HCT116 (cell line): ENCODE results near the gene RMI1. TPM values are rescaled to one million over a fixed set of nuclear protein-coding genes. Genes with fewer than 3 reads are reported as not detected.

Source experiments
- ATAC-seq: fragments of 200-7000 bp; cut with Tn5 transposase; 2 replicates; pipeline ENCODE4 v1.9.1; 2020; ENCODE audit warnings: mild to moderate bottlenecking, moderate library complexity
- BruUV-seq: library from RNA; stranded (reverse); fragments of 400-500 nt; replicated peaks from 2 replicates; lab custom pipeline; 2021; lab: Mats Ljungman, UMichigan
- CTCF ChIA-PET: fragments of 300-600 bp; sonication (Branson Sonifier 250); formaldehyde crosslinking; loops from one replicate; lab custom pipeline; 2021; ENCODE audit warnings: antibody characterized with exemption; lab: Charles Lee
- POLR2A ChIA-PET: fragments of 300-600, 350-600 bp; sonication (Branson Sonifier 250); formaldehyde crosslinking; loops from one replicate; lab custom pipeline; 2021; ENCODE audit warnings: antibody characterized with exemption; lab: Charles Lee
- RAD21 ChIA-PET, 2 experiments: fragments of 300-600 bp; sonication (Branson Sonifier 250); formaldehyde crosslinking; loops; one replicate each; lab custom pipeline; 2023; ENCODE audit warnings: low total read pairs in 2 of 2; ENCODE audit not compliant: uncharacterized antibody in 2 of 2, unreplicated experiment in 2 of 2, low non-redundant PET in 1 of 2; lab: Charles Lee
- DNase-seq: peaks from one replicate; pipeline ENCODE4 v3.0.0-alpha.2; 2010; ENCODE audit warnings: low read depth, low spot score
- H2AFZ ChIP-seq: fragments of 200-600 bp; shearing (Covaris generic), sonication (generic); 2 replicates; pipeline ENCODE4 v1.6.1; 2017; ENCODE audit warnings: low read depth, mixed run types, mixed read lengths, antibody characterized with exemption, low read length; ENCODE audit not compliant: poor library complexity, severe bottlenecking
- H3K27ac ChIP-seq: 2 replicates; pipeline ENCODE4 v1.5.1; 2012; ENCODE audit warnings: low read depth, low read length
- H3K27me3 ChIP-seq: fragments of 200-600 bp; sonication (generic); 2 replicates; pipeline ENCODE4 v1.6.1; 2016; ENCODE audit warnings: mixed run types, low read length, mixed read lengths; ENCODE audit not compliant: insufficient read depth
- H3K36me3 ChIP-seq, 2 experiments: fragments of 200-500 bp in 1 of 2; fragments of 200-600 bp in 1 of 2; sonication (Bioruptor generic) in 1 of 2; sonication (generic) in 1 of 2; 2 replicates each; pipeline versions ENCODE4 v1.5.1 to v1.6.1; 2014 to 2016; ENCODE audit warnings: low read length in 2 of 2, inconsistent platforms in 1 of 2, mixed read lengths in 1 of 2, mixed run types in 1 of 2; ENCODE audit not compliant: insufficient read depth in 2 of 2, control insufficient read depth in 1 of 2
- H3K4me1 ChIP-seq, 2 experiments: fragments of 200-600 bp in 1 of 2; sonication (generic) in 1 of 2; 2 replicates each; pipeline versions ENCODE4 v1.5.1 to v1.6.1; 2012 to 2017; ENCODE audit warnings: low read length in 2 of 2, inconsistent platforms in 1 of 2, mild to moderate bottlenecking in 1 of 2, mixed read lengths in 1 of 2, mixed run types in 1 of 2, moderate library complexity in 1 of 2; ENCODE audit not compliant: insufficient read depth in 2 of 2, control insufficient read depth in 1 of 2
- H3K4me2 ChIP-seq: fragments of 200-600 bp; sonication (generic); 2 replicates; pipeline ENCODE4 v1.6.1; 2017; ENCODE audit warnings: mixed run types, low read length, mixed read lengths
- H3K4me3 ChIP-seq, 2 experiments: fragments of 200-600 bp in 1 of 2; sonication (generic) in 1 of 2; replicated peaks in 1 of 2; 2 replicates each; pipeline ENCODE4 v1.5.1; 2011 to 2016; ENCODE audit warnings: low read length in 2 of 2, control low read depth in 1 of 2, low read depth in 1 of 2, mild to moderate bottlenecking in 1 of 2, mixed read lengths in 1 of 2, mixed run types in 1 of 2
- H3K79me2 ChIP-seq: fragments of 200-600 bp; sonication (generic); 2 replicates; pipeline ENCODE4 v1.6.1; 2017; ENCODE audit warnings: mild to moderate bottlenecking, mixed run types, low read length, moderate library complexity, mixed read lengths; ENCODE audit not compliant: insufficient read depth
- H3K9ac ChIP-seq: fragments of 200-600 bp; sonication (generic); 2 replicates; pipeline ENCODE4 v1.6.1; 2016; ENCODE audit warnings: low read length, mixed read lengths
- H3K9me2 ChIP-seq: fragments of 200-600 bp; sonication (generic), shearing (Covaris generic); 2 replicates; pipeline ENCODE4 v1.6.1; 2017; ENCODE audit warnings: mixed run types, mild to moderate bottlenecking, moderate library complexity; ENCODE audit not compliant: insufficient read depth
- H3K9me3 ChIP-seq, 2 experiments: fragments of 200-500 bp in 1 of 2; fragments of 200-600 bp in 1 of 2; sonication (Bioruptor generic) in 1 of 2; sonication (generic) in 1 of 2; 2 replicates each; pipeline ENCODE4 v1.6.1; 2014 to 2017; ENCODE audit warnings: low read length in 2 of 2, mixed read lengths in 2 of 2, inconsistent platforms in 1 of 2, low read depth in 1 of 2, mild to moderate bottlenecking in 1 of 2, mixed run types in 1 of 2, moderate library complexity in 1 of 2; ENCODE audit not compliant: control insufficient read depth in 1 of 2, insufficient read depth in 1 of 2
- H4K20me1 ChIP-seq: fragments of 200-600 bp; sonication (generic), shearing (Covaris generic); 2 replicates; pipeline ENCODE4 v1.6.1; 2017; ENCODE audit warnings: mixed run types, mild to moderate bottlenecking, moderate library complexity; ENCODE audit not compliant: insufficient read depth
- CBX3 ChIP-seq: IDR thresholded peaks from 2 replicates; pipeline ENCODE4 v1.6.1; 2012; ENCODE audit warnings: low read depth
- JUND ChIP-seq: IDR thresholded peaks from 2 replicates; pipeline ENCODE4 v1.6.1; 2012
- MAX ChIP-seq: IDR thresholded peaks from 2 replicates; pipeline ENCODE4 v1.6.1; 2012
- POLR2AphosphoS5 ChIP-seq: IDR thresholded peaks from 2 replicates; pipeline ENCODE4 v1.6.1; 2011; ENCODE audit warnings: mild to moderate bottlenecking, low read depth, low read length, moderate library complexity
- SIN3A ChIP-seq: IDR thresholded peaks from 2 replicates; pipeline ENCODE4 v1.6.1; 2012; ENCODE audit warnings: low read depth
- ZFX ChIP-seq: fragments of 450-650 bp; IDR thresholded peaks from 2 replicates; pipeline ENCODE4 v1.6.1; 2017
- ZNF274 ChIP-seq: fragments of 200-500 bp; sonication (Bioruptor generic); IDR thresholded peaks from 2 replicates; pipeline ENCODE4 v1.6.1; 2014; ENCODE audit warnings: mild to moderate bottlenecking, low read depth, low read length, inconsistent platforms
- intact Hi-C: fragments of 100-400 bp; cut with micrococcal nuclease; formaldehyde crosslinking; loops from 2 replicates; pipeline ENCODE4 v1.10.0; 2022
- total RNA-seq: library from RNA; stranded (reverse); gene quantifications from one replicate; pipeline ENCODE4 v1.2.1, GENCODE V29; 2021; ENCODE audit not compliant: unreplicated experiment

The RMI1 gene
- total RNA-seq, 1 experiment from 2014 or later = 26.8 TPM

- peak; percentile 7; the same call in 1 of the 2 replicates for ATAC-seq
Observed at GRCh38 chr9:83981126-83981871, 694 bp downstream of the RMI1 start.

GRCh38 chr9:83986195-83986594, 5.6 kb downstream of the RMI1 start:
- H3K36me3 ChIP-seq = 0 out of 4 replicates have a peak, but pooled peaks cover 0 to 8% of the 10 kb centered on the region in 2 experiments
- H3K27me3 ChIP-seq = no peaks in the 10 kb centered on the region
- peak overlapping the region in 1 of 2 experiments; percentile 37; a peak in 1 of 4 replicates for H3K4me3 ChIP-seq
- H3K9me2 ChIP-seq = no peaks in the 10 kb centered on the region
- H3K79me2 ChIP-seq = peaks cover 93% of the 10 kb centered on the region
- no peak for TF ChIP-seq CBX3
- no peak for TF ChIP-seq ZNF274
- no peak for TF ChIP-seq ZFX
- TF ChIP-seq JUND = no peak
- no peaks in the 10 kb centered on the region for H4K20me1 ChIP-seq
- ChIA-PET RAD21 (no interaction called here), CTCF (no interaction called here), POLR2A (no interaction called here)
- peaks cover 22 to 43% of the 10 kb centered on the region in 2 experiments for H3K4me1 ChIP-seq
- ATAC-seq (no peak), DNase-seq (no peak)
- H3K27ac ChIP-seq = peak overlapping the region; percentile 46; the same call in 1 of the 2 replicates
- H3K4me2 ChIP-seq = peak overlapping the region; percentile 65
- peak overlapping the region; percentile 46 for H3K9ac ChIP-seq
- no peak overlapping the region for H2AFZ ChIP-seq
- no TSS peak for BruUV-seq
- H3K9me3 ChIP-seq = no peaks in the 10 kb centered on the region
- intact Hi-C loops = no loop called here

More at GRCh38 chr9:83981126-83981871, 694 bp downstream of the RMI1 start:
- H2AFZ ChIP-seq = no peak overlapping the region
- ChIA-PET RAD21 (interaction anchor here in 1 of 2 experiments (1.0 kb wide), 1 partner anchor 280 kb away, joined by 5 read pairs; no protein-coding TSS in a partner anchor), CTCF (no interaction called here), POLR2A (interaction anchor here (0.9 to 2.1 kb wide), 11 partner anchors 11 to 297 kb away, joined by 3 to 10 read pairs (median 4); partner anchors contain the start of gene KIF27)
- no peaks in the 10 kb centered on the region for H3K27me3 ChIP-seq
- H3K36me3 ChIP-seq = peaks cover 17 to 31% of the 10 kb centered on the region in 2 experiments
- no peaks in the 10 kb centered on the region for H3K9me3 ChIP-seq
- H3K9me2 ChIP-seq = no peaks in the 10 kb centered on the region
- H3K27ac ChIP-seq = peak overlapping the region; percentile 96
- H3K4me3 ChIP-seq = peak overlapping the region; percentile 77 to 94
- DNase-seq = no peak
- H3K9ac ChIP-seq = peak overlapping the region; percentile 100
- H3K4me1 ChIP-seq = peaks cover 15 to 32% of the 10 kb centered on the region in 2 experiments; a peak in 3 of 4 replicates
- intact Hi-C loops = loop anchor here (5.0 kb wide), 2 partner anchors 191 to 281 kb away; no protein-coding TSS in a partner anchor
- H3K79me2 ChIP-seq = peaks cover 96% of the 10 kb centered on the region
- TF ChIP-seq MAX = no peak
- TF ChIP-seq SIN3A = peak; percentile 47
- peak; percentile 76; the same call in 1 of the 2 replicates for TF ChIP-seq ZFX
- TF ChIP-seq POLR2AphosphoS5 = 0 out of 2 replicates have a peak, but pooled peaks have one; percentile 14
- H3K4me2 ChIP-seq = peak overlapping the region; percentile 81
- BruUV-seq = no TSS peak
- H4K20me1 ChIP-seq = peaks cover 30% of the 10 kb centered on the region; the same call in 1 of the 2 replicates
